Prostate gland (tissue), 2 donors: Measurements from ENCODE around the gene NEDD9.

Experiments
- CTCF ChIP-seq, 4 experiments: fragments of 200-600 bp in 2 of 4; fragments of 450-650 bp in 2 of 4; sonication (generic) in 2 of 4; IDR thresholded peaks; 1 replicate in 3 of 4; 2 replicates in 1 of 4; pipeline ENCODE4 v1.5.1; 2016 to 2019; ENCODE audit warnings: antibody characterized with exemption in 4 of 4, mild to moderate bottlenecking in 2 of 4, moderate library complexity in 2 of 4
- POLR2A ChIP-seq: fragments of 450-650 bp; IDR thresholded peaks from one replicate; pipeline ENCODE4 v1.6.1; 2016; ENCODE audit warnings: antibody characterized with exemption, mild to moderate bottlenecking
- POLR2AphosphoS5 ChIP-seq: sonication (generic); formaldehyde crosslinking; IDR thresholded peaks from one replicate; pipeline ENCODE4 v1.6.1; 2017; ENCODE audit warnings: antibody characterized with exemption

- TF ChIP-seq POLR2A (no peak), CTCF (IDR thresholded peaks at IDR 0.05) (no peak), POLR2AphosphoS5 (no peak)
Measured at GRCh38 chr6:11149551-11149950, 82.9 kb downstream of the NEDD9 start.
